PFSK-1 (cell line): ENCODE measurements around the gene RHO.

Source experiments
- FOXP2 ChIP-seq: optimal IDR thresholded peaks from 2 replicates; pipeline ENCODE3; 2011; ENCODE audit warnings: borderline replicate concordance, control low read depth, inconsistent platforms; ENCODE audit not compliant: insufficient read depth; ENCODE audit errors: extremely low read length, extremely low read depth
- POLR2AphosphoS5 ChIP-seq: IDR thresholded peaks from 2 replicates; pipeline ENCODE4 v1.6.1; 2012; ENCODE audit warnings: low read depth, mild to moderate bottlenecking, control low read depth, low read length, moderate library complexity
- SIN3A ChIP-seq: IDR thresholded peaks from 2 replicates; pipeline ENCODE4 v1.6.1; 2012; ENCODE audit warnings: mild to moderate bottlenecking, low read length, moderate library complexity, borderline replicate concordance; ENCODE audit not compliant: insufficient read depth
- TAF1 ChIP-seq: IDR thresholded peaks from 2 replicates; pipeline ENCODE4 v1.6.1; 2012; ENCODE audit warnings: low read length, control low read depth, borderline replicate concordance; ENCODE audit not compliant: insufficient read depth
- TF ChIP-seq, protein P1 (sequence below), 2 experiments: IDR thresholded peaks; 2 replicates each; pipeline versions ENCODE4 v1.6.1 to v1.8.0; 2011 to 2012; ENCODE audit warnings: low read depth in 2 of 2, low read length in 2 of 2, control low read depth in 1 of 2, inconsistent platforms in 1 of 2, mild to moderate bottlenecking in 1 of 2, moderate library complexity in 1 of 2; ENCODE audit not compliant: insufficient read depth in 1 of 2

The RHO gene

DNA sequence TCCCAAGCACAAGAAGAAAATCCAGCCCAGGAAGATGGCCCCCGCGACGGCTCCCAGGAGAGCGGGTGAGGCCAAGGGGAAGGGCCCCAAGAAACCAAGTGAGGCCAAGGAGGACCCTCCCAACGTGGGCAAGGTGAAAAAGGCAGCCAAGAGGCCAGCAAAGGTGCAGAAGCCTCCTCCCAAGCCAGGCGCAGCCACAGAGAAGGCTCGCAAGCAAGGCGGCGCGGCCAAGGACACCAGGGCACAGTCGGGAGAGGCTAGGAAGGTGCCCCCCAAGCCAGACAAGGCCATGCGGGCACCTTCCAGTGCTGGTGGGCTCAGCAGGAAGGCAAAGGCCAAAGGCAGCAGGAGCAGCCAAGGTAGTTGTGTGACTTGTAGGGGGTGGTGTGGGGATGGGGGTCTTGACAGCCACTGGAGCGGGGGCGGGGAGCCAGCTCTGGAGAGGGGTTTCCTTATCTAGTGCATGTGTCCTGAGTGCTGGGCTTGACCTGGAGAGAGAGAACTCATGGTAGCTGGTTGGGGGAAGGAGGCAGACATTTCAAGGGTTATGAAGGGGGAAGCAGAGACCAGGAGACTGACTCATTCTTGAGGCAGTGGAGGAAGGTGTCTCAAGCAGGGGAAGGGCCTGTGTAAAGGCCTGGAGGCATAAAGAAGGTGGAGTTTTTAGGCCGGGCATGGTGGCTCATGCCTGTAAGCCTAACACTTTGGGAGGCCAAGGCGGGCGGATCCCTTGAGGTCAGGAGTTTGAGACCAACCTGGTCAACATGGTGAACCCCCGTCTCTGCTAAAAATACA, 20.8 kb downstream of the RHO start:
- TF ChIP-seq TAF1 (no peak), POLR2AphosphoS5 (no peak), SIN3A (no peak), FOXP2 (no peak)
- TF ChIP-seq, protein P1, sequence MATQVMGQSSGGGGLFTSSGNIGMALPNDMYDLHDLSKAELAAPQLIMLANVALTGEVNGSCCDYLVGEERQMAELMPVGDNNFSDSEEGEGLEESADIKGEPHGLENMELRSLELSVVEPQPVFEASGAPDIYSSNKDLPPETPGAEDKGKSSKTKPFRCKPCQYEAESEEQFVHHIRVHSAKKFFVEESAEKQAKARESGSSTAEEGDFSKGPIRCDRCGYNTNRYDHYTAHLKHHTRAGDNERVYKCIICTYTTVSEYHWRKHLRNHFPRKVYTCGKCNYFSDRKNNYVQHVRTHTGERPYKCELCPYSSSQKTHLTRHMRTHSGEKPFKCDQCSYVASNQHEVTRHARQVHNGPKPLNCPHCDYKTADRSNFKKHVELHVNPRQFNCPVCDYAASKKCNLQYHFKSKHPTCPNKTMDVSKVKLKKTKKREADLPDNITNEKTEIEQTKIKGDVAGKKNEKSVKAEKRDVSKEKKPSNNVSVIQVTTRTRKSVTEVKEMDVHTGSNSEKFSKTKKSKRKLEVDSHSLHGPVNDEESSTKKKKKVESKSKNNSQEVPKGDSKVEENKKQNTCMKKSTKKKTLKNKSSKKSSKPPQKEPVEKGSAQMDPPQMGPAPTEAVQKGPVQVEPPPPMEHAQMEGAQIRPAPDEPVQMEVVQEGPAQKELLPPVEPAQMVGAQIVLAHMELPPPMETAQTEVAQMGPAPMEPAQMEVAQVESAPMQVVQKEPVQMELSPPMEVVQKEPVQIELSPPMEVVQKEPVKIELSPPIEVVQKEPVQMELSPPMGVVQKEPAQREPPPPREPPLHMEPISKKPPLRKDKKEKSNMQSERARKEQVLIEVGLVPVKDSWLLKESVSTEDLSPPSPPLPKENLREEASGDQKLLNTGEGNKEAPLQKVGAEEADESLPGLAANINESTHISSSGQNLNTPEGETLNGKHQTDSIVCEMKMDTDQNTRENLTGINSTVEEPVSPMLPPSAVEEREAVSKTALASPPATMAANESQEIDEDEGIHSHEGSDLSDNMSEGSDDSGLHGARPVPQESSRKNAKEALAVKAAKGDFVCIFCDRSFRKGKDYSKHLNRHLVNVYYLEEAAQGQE (IDR thresholded peaks at IDR 0.05; ENCODE audit: insufficient read depth in 1 of 2, low read depth in 2 of 2, low read length in 2 of 2): no peak

DNA sequence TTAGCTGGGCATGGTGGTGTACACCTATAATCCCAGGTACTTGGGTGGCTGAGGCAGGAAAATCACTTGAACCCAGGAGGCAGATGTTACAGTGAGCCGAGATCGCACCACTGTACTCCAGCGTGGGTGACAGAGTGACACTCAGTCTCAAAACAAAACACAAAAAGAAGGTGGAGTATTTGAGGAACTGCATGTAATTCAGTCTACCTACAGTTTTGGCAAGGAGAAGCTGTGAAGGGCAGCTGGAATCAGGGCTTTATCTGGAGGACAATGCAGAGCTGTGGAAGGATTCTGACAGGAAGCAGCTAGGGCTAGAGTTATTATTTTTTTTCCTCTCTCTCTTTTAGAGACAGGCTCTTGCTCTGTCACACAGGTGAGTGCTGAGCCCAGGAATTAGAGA, 21.4 kb downstream of the RHO start:
- TF ChIP-seq POLR2AphosphoS5: no peak
- no peak for TF ChIP-seq FOXP2
- TF ChIP-seq TAF1: no peak
- TF ChIP-seq, protein P1 (IDR thresholded peaks at IDR 0.05; ENCODE audit: insufficient read depth in 1 of 2, low read depth in 2 of 2, low read length in 2 of 2): no peak
- TF ChIP-seq SIN3A: no peak

DNA sequence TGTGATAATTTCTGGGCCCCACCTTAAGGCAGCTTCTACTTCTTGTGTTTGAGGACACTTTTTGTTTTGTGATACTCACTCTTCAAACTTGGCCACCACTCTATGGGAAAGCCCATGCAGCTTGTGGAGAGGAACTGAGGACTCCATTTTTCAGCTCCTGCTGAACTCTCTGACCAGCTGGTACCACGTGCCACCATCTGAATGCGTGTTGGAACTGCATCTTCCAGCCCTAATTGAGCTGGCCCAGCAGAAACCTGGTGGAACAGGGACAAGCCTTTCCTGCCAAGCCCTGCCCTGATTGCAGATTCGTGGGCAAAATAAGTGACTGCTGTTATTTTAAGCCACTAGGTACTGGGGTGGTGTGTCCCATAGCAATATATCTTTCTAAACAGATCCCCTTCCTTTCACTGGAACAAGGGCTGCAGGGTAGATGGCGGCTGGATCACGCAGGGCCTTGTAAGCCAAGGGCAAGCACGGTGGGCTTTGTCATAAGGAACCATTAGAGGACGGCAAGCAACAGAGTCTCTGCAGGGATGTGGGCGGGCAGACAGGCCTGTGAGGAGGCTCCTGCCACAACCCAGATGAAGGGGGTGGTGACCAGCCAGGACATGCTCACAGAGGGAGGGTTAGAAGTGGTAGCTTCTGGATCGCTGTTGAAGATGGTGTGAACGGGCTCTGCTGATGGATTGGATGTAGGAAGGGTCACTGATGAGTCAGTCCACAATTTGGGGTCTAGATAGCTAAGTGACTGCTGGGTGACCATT, 24.0 kb downstream of the RHO start:
- TF ChIP-seq FOXP2: no peak
- TF ChIP-seq, protein P1 (IDR thresholded peaks at IDR 0.05; ENCODE audit: insufficient read depth in 1 of 2, low read depth in 2 of 2, low read length in 2 of 2): no peak
- no peak for TF ChIP-seq TAF1
- no peak for TF ChIP-seq POLR2AphosphoS5
- no peak for TF ChIP-seq SIN3A

DNA sequence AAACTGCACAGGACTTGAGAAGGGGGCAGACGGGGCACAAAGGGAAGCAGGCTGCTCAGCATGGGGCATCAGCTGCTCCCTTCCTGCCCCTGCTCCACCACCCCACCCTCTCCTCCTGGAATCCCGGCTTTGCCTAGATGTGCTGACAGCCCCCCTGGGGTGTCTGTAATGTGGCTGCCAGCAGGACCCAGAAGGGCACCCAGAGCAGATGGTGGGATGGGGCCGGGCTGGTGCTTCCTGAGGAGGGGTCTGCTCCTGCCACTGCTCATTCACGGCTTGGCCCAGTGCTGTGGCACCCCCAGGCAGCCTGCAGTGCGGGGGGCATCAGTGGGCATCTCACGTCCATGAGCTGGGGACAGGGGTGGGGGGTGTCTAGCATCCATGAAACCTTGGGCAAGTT, 24.7 kb downstream of the RHO start:
- TF ChIP-seq, protein P1 (IDR thresholded peaks at IDR 0.05; ENCODE audit: insufficient read depth in 1 of 2, low read depth in 2 of 2, low read length in 2 of 2): no peak
- TF ChIP-seq TAF1 (no peak), SIN3A (no peak), POLR2AphosphoS5 (no peak), FOXP2 (no peak)
